Stimulated activated CD8-positive, alpha-beta memory T cell treated with anti-CD3 and anti-CD28 coated beads, Interleukin-2, amount 100 ng/mL, for 1 hour (primary cell): ENCODE data around the gene ANKRD13B.

ENCODE experiments used
- DNase-seq, 2 donors: peaks; one replicate each; pipeline ENCODE4 v3.0.0-alpha.2; 2020; ENCODE audit warnings: low read depth in 2 of 2

ANKRD13B gene

GRCh38 chr17:29594519-29595090 is 1.7 kb downstream of the ANKRD13B start:
- no peak for DNase-seq

- no peak for DNase-seq
Observed at GRCh38 chr17:29595107-29595942, 2.4 kb downstream of the ANKRD13B start.

- no peak for DNase-seq
Observed at GRCh38 chr17:29595943-29596774, 3.2 kb downstream of the ANKRD13B start.

- no peak for DNase-seq
Observed at GRCh38 chr17:29596811-29597210, 3.9 kb downstream of the ANKRD13B start.

- DNase-seq, result no peak
Observed at GRCh38 chr17:29597361-29598172, 4.6 kb downstream of the ANKRD13B start.

GRCh38 chr17:29603109-29603674 is 10.3 kb downstream of the ANKRD13B start:
- no peak for DNase-seq

- DNase-seq, result no peak
Observed at GRCh38 chr17:29607557-29608195, 14.7 kb downstream of the ANKRD13B start.

- no peak for DNase-seq
Observed at GRCh38 chr17:29608986-29609385, 16.1 kb downstream of the ANKRD13B start.

GRCh38 chr17:29610395-29610794 is 17.5 kb downstream of the ANKRD13B start:
- no peak for DNase-seq

- DNase-seq, result no peak
Observed at GRCh38 chr17:29611351-29612093, 18.6 kb downstream of the ANKRD13B start.

GRCh38 chr17:29612094-29612403 is 19.1 kb downstream of the ANKRD13B start:
- no peak for DNase-seq

- no peak for DNase-seq
Observed at GRCh38 chr17:29612404-29613280, 19.7 kb downstream of the ANKRD13B start.

GRCh38 chr17:29613352-29613837 is 20.5 kb downstream of the ANKRD13B start:
- peak; percentile 83 to 84 for DNase-seq

- DNase-seq, result no peak
Observed at GRCh38 chr17:29613856-29614255, 20.9 kb downstream of the ANKRD13B start.

- DNase-seq, result no peak
Observed at GRCh38 chr17:29614349-29615047, 21.6 kb downstream of the ANKRD13B start.

- peak; percentile 27 to 51 for DNase-seq
Observed at GRCh38 chr17:29615048-29615385, 22.1 kb downstream of the ANKRD13B start.

GRCh38 chr17:29615492-29616299 is 22.8 kb downstream of the ANKRD13B start:
- DNase-seq, result peak; percentile 61 to 73
